Activated CD8-positive, alpha-beta T cell treated with anti-CD3 and anti-CD28 coated beads for 36 hours (primary cell): ENCODE data around the gene KLRG1. TPM values are rescaled to one million over a fixed set of nuclear protein-coding genes. Genes with fewer than 3 reads are reported as not detected.

Source experiments
- ATAC-seq: fragments of 200-7000 bp; cut with Tn5 transposase; one replicate; pipeline ENCODE4 v1.10.0; 2021; ENCODE audit warnings: mild to moderate bottlenecking, moderate library complexity
- CTCF ChIA-PET: fragments of 350-600 bp; sonication (Branson Sonifier 250); formaldehyde crosslinking; loops from one replicate; lab custom pipeline; 2021; ENCODE audit warnings: antibody characterized with exemption; lab: Charles Lee
- POLR2A ChIA-PET: fragments of 350-600 bp; sonication (Branson Sonifier 250); formaldehyde crosslinking; loops from one replicate; lab custom pipeline; 2021; ENCODE audit warnings: antibody characterized with exemption; lab: Charles Lee
- DNase-seq: peaks from one replicate; pipeline ENCODE4 v3.0.0-alpha.2; 2020
- H3K27ac Mint-ChIP-seq: one replicate; pipeline ENCODE4 v1.8.0; 2021; ENCODE audit warnings: mild to moderate bottlenecking, mixed read lengths
- H3K27me3 Mint-ChIP-seq: one replicate; pipeline ENCODE4 v1.8.0; 2021; ENCODE audit warnings: mixed read lengths
- H3K36me3 Mint-ChIP-seq: one replicate; pipeline ENCODE4 v1.8.0; 2021; ENCODE audit warnings: low read depth, mixed read lengths
- H3K4me1 Mint-ChIP-seq: one replicate; pipeline ENCODE4 v1.8.0; 2021; ENCODE audit warnings: low read depth, mixed read lengths
- H3K4me3 Mint-ChIP-seq: one replicate; pipeline ENCODE4 v1.8.0; 2021; ENCODE audit warnings: mild to moderate bottlenecking, moderate library complexity, mixed read lengths
- H3K9me3 Mint-ChIP-seq: one replicate; pipeline ENCODE4 v1.8.0; 2021; ENCODE audit warnings: mixed read lengths
- intact Hi-C: fragments of 100-400 bp; cut with micrococcal nuclease; formaldehyde crosslinking; loops from one replicate; pipeline ENCODE4 v1.10.0; 2022
- total RNA-seq, 2 experiments: library from RNA; stranded (reverse); gene quantifications; one replicate each; pipeline ENCODE4 v1.2.3, GENCODE V29; 2021
- TF ChIP-seq, protein P1 (sequence below): fragments of 200-600 bp; IDR thresholded peaks from one replicate; pipeline ENCODE4 v1.8.0; 2022; ENCODE audit warnings: antibody characterized with exemption, mild to moderate bottlenecking

The KLRG1 gene
- total RNA-seq, 2 experiments from 2014 or later, result 6.6 to 10.1 TPM

DNA sequence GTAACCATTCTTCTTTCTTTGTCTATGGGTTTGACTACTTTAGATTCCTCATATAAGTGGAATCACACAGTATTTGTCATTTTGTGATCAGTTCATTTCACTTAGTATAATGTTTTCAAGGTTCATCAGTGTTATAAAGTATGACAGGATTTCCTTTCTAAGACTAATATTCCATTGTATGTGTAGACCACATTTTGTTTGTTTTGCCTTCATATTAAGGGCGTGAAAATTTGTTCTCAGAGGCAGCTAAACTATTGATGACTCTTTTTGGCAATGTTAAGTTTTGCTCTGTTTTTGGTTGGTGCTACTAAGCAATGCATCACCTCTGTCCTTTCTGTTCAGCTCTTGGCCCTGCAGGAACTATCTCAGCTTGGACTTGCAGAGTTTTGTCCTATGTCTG, 1.7 kb upstream of the KLRG1 start:
- H3K27ac Mint-ChIP-seq, result peak overlapping the region; percentile 71
- H3K9me3 Mint-ChIP-seq, result peaks cover 8% of the 10 kb centered on the region
- ChIA-PET POLR2A (interaction anchor here (0.7 to 1.3 kb wide), 2 partner anchors 37 to 38 kb away, joined by 3 to 5 read pairs; partner anchors contain the start of gene M6PR), CTCF (interaction anchor here (0.7 to 1.4 kb wide), 5 partner anchors 9 to 51 kb away, joined by 4 to 6 read pairs (median 4); partner anchors contain the start of gene M6PR)
- peaks cover 9% of the 10 kb centered on the region for H3K36me3 Mint-ChIP-seq
- H3K27me3 Mint-ChIP-seq, result no peaks in the 10 kb centered on the region
- DNase-seq (no peak), ATAC-seq (peak; percentile 33)
- intact Hi-C loops, result no loop called here
- H3K4me1 Mint-ChIP-seq, result peaks cover 57% of the 10 kb centered on the region
- H3K4me3 Mint-ChIP-seq, result no peak overlapping the region
- TF ChIP-seq, protein P1, sequence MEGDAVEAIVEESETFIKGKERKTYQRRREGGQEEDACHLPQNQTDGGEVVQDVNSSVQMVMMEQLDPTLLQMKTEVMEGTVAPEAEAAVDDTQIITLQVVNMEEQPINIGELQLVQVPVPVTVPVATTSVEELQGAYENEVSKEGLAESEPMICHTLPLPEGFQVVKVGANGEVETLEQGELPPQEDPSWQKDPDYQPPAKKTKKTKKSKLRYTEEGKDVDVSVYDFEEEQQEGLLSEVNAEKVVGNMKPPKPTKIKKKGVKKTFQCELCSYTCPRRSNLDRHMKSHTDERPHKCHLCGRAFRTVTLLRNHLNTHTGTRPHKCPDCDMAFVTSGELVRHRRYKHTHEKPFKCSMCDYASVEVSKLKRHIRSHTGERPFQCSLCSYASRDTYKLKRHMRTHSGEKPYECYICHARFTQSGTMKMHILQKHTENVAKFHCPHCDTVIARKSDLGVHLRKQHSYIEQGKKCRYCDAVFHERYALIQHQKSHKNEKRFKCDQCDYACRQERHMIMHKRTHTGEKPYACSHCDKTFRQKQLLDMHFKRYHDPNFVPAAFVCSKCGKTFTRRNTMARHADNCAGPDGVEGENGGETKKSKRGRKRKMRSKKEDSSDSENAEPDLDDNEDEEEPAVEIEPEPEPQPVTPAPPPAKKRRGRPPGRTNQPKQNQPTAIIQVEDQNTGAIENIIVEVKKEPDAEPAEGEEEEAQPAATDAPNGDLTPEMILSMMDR, result no peak

DNA sequence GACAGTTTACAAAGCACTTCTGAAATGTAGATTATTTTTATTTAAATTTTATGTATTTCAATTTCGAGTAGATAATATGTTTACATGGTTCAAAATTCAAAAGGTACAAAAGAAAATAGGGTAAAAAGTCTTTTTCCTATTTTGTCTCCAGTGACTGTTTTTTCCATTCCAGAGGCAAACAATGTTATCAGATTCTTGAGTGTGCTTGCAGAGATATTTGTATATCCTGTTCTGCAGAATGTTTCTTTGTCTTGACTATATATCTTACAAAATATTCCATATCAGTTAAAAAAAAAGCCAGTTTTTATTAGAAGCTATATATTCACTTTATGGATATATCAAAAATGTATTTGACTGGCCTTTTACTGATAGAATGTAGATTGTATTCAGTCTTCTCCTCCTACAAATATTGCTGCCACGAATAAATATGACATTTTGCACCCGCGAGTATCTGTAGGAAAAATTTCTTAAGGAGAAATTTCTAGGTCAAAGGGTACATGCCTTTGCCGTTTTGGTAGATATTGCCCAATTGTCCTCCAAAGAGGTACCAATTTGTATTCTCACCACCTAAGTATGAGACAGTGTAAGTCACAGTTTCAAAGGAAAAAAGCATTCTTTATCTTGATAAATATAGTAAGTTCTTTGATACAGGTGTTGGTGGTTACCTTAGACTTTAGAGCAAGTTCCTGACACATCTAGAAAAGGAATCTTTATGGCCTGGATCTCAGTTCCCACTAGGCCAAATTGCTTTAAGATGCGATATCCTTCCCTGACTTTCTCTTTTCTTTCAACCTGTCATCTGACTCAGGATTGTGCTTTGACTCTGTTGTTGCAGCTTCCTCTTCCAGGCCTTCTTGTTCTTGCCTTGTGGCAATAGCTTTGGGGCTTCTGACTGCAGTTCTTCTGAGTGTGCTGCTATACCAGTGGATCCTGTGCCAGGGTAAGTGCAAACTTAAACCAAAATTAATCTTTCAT, 2.3 kb downstream of the KLRG1 start:
- H3K36me3 Mint-ChIP-seq, result peaks cover 9% of the 10 kb centered on the region
- CTCF ChIA-PET, result interaction anchor here (1.2 to 3.2 kb wide), 4 partner anchors 41 to 58 kb away, joined by 3 to 18 read pairs (median 8); partner anchors contain the start of gene M6PR
- TF ChIP-seq, protein P1, result no peak
- peak overlapping the region; percentile 74 for H3K4me3 Mint-ChIP-seq
- intact Hi-C loops, result loop anchor here (5.0 kb wide), 1 partner anchor 36 kb away; no protein-coding TSS in a partner anchor
- peaks cover 63% of the 10 kb centered on the region for H3K4me1 Mint-ChIP-seq
- H3K9me3 Mint-ChIP-seq, result peaks cover 2% of the 10 kb centered on the region
- H3K27me3 Mint-ChIP-seq, result no peaks in the 10 kb centered on the region
- POLR2A ChIA-PET, result interaction anchor here (1.5 kb wide), 1 partner anchor 33 kb away, joined by 3 read pairs; no protein-coding TSS in a partner anchor
- ATAC-seq (peak; percentile 22), DNase-seq (no peak)
- peak overlapping the region; percentile 81 for H3K27ac Mint-ChIP-seq

DNA sequence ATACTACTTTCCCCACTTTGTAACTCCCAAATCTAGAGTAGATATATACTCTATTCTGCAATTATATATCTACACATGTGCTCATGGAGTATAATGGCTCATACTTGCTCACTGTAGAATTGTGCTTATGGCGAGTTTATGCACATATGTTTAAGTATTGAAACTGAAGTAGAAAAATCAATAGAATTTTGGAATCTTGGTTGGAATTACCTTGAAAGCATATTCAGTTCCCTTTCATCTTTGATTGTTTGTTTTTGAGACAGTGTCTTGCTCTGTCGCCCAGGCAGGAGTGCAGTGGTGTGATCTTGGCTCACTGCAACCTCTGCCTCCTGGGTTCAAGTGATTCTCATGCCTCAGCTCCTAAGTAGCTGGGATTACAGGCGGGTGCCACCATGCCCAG, 4.5 kb downstream of the KLRG1 start:
- peak overlapping the region; percentile 68 for H3K4me3 Mint-ChIP-seq
- peaks cover 4% of the 10 kb centered on the region for H3K36me3 Mint-ChIP-seq
- peaks cover 52% of the 10 kb centered on the region for H3K4me1 Mint-ChIP-seq
- ChIA-PET POLR2A (interaction anchor here (1.1 kb wide), 1 partner anchor 32 kb away, joined by 3 read pairs; no protein-coding TSS in a partner anchor), CTCF (interaction anchor here (1.4 to 3.2 kb wide), 2 partner anchors 43 to 48 kb away, joined by 4 to 18 read pairs; partner anchors contain the start of gene M6PR)
- DNase-seq (no peak), ATAC-seq (no peak)
- no peaks in the 10 kb centered on the region for H3K9me3 Mint-ChIP-seq
- H3K27ac Mint-ChIP-seq, result peak overlapping the region; percentile 76
- intact Hi-C loops, result loop anchor here (5.0 kb wide), 1 partner anchor 33 kb away; no protein-coding TSS in a partner anchor
- H3K27me3 Mint-ChIP-seq, result no peaks in the 10 kb centered on the region
- TF ChIP-seq, protein P1, result no peak

DNA sequence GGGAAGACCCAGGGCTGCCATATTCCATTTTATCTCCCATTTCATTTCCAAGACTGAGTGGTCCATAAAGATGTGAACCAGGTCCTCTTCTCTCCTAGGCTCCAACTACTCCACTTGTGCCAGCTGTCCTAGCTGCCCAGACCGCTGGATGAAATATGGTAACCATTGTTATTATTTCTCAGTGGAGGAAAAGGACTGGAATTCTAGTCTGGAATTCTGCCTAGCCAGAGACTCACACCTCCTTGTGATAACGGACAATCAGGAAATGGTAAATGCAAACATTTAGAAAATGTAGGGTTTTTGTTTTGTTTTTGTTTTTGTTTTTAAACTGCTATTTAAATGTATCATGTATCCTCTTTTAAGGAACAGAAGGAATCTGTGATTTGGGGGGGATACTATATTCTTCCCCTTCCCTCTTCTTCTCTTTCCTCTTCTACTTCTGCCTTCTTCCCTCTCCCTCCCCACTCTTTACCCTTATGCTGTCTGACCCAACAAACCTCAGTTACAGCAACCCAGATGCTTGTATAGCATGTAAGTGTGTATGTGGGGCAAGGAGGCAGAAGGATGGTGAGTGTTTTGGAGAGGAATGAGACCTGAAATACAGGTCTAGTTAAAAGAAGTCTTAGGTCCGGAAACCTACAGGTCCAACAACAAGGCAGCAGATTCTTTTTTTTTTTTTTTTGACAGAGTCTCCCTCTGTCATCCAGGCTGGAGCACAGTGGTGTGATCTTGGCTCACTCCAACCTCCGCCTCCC, 5.9 kb downstream of the KLRG1 start:
- H3K4me1 Mint-ChIP-seq, result peaks cover 51% of the 10 kb centered on the region
- peak overlapping the region; percentile 75 for H3K27ac Mint-ChIP-seq
- H3K4me3 Mint-ChIP-seq, result peak overlapping the region; percentile 68
- CTCF ChIA-PET, result interaction anchor here (2.0 kb wide), 1 partner anchor 46 kb away, joined by 8 read pairs; the partner anchor contains the start of gene M6PR
- TF ChIP-seq, protein P1, result no peak
- intact Hi-C loops, result loop anchor here (5.0 kb wide), 1 partner anchor 43 kb away; no protein-coding TSS in a partner anchor
- H3K9me3 Mint-ChIP-seq, result no peaks in the 10 kb centered on the region
- peaks cover 10% of the 10 kb centered on the region for H3K36me3 Mint-ChIP-seq
- ATAC-seq (no peak), DNase-seq (no peak)
- no peaks in the 10 kb centered on the region for H3K27me3 Mint-ChIP-seq
- POLR2A ChIA-PET, result no interaction called here
